ENCODE results near the gene ARL13B.
"Not testable (repeated sequence)": the region's sequence is repeated elsewhere in the genome, so short reads cannot be mapped to it uniquely, and the experiment has no call there.

Gene ARL13B

GRCh38 chr3:94062513-94063404, 82.8 kb downstream of the ARL13B start, which contains the start of the genes DHFR2 and NSUN3:
TSS of gene DHFR2 (minus strand) at chr3:94062916. CDS start at chr3:94061511, 1,405 bp downstream.
TSS of gene NSUN3 (plus strand) at chr3:94063061. CDS start at chr3:94063127, 66 bp downstream.
- DNase-seq (ENCODE audit: low read depth in 2 of 2): peak; percentile 58 to 65

- DNase-seq (ENCODE audit: low read depth in 2 of 2): no peak
Measured at GRCh38 chr3:94063496-94064119, 83.7 kb downstream of the ARL13B start.

- DNase-seq (ENCODE audit: low read depth in 2 of 2): no peak
Measured at GRCh38 chr3:94064243-94064860, 84.4 kb downstream of the ARL13B start.

- DNase-seq (ENCODE audit: low read depth in 2 of 2): no peak
Measured at GRCh38 chr3:94065122-94065521, 85.2 kb downstream of the ARL13B start.

DNA sequence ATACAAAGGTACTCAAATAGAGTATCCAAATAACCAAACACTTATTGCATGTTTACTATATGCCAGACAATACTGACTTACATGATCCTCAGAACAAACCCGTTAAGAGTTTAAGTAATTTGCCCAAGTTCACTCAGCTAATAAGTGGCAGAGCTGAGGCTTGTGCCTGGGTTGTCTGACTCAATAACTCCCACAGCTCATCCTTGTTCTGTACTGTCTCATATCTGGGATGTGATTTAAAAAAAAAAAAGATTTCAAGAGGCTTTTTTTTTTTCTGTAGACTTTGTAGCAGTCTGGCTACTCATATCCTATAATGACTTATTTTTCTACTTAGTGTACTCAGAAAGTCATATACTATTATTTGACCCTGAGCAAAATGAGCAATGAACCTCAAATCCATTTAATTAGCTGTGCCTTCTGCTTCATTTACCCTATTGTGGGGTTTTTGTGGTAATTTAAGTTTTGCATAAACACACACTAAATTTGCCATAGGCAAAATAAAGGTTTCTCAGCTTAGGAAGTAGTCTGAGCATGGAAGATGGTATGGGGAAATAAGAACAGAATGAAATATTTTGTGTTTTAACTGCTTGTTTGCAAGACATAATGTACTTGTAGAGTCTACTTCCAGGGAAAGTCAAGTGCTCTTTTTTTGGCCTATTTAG, 86.0 kb downstream of the ARL13B start:
- DNase-seq (ENCODE audit: low read depth in 2 of 2): no peak

DNA sequence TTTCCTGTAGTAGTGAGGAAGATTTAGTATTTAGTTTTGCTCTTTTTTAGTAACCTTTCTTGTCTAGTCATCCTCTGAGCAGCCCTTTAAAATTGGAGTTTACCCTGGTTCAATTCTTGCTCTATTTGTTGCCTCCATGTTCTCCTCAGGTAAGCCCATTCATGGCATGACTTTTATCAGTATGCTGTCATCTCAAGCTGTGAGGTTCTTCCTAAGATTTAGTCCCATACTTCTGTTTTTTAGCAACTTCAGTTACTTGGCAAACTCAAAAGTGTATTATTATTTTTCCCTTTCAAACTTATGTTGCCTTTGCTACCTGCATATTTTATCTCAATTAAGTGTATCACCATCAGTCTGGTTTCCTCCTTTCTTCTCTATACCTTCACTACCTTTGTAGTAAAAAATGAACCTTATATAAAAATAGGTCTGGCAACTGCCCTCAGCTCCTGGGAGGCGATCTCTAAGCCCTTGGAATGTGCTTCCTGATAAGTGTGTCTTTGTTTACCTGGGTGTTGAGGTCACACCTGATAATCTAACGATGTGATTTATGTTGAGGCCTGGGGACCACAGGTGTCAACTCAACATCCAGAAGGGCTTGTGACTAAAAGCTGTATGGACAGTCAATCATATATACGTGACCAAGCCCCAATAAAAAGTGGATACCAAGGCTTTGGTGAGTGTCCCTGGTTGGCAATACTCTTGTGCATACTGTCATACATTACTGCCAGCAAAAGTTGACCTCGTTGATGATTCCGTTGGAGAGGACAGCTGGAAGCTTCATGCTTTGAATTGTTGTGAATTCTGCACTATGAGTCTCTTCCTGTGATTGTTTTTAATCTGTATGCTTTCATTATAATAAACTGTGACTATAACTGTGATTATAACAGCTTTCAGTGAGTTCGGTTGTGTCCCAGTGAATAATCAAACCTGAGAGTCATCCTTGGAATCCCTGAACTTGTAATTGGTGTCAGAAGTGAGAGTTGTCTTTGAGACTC, 86.8 kb downstream of the ARL13B start:
- DNase-seq (ENCODE audit: low read depth in 2 of 2): no peak

GRCh38 chr3:94069194-94069813, 89.3 kb downstream of the ARL13B start:
- DNase-seq (ENCODE audit: low read depth in 2 of 2): no peak

DNA sequence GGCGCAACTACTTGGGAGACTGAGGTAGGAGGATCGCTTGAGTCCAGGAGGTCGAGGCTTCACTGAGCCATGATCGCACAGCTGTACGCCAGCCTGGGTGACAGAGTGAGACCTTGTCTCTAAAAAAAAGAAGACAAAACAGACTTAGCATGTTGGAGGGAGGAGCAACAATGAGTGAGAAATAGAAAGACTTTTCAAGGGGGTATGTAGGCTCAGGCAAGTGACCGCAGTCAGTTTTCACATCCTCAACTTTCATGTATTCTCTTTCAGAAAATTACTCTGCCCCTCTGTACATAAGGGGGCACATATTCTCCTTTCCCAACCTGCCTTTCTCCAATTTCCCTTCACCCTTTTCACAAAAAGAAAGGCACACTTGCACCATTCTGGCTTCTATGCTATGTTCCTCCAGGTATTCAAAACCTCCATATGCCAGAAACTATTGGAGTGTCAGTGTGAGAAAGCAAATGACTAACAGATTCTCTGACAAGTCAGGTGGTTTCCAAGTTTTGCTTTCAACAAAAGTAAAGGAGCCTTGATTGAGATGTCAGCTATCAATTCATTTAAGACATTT, 90.5 kb downstream of the ARL13B start:
- DNase-seq (ENCODE audit: low read depth in 2 of 2): no peak

GRCh38 chr3:94071713-94072284, 91.8 kb downstream of the ARL13B start:
- DNase-seq (ENCODE audit: low read depth in 2 of 2): no peak

DNA sequence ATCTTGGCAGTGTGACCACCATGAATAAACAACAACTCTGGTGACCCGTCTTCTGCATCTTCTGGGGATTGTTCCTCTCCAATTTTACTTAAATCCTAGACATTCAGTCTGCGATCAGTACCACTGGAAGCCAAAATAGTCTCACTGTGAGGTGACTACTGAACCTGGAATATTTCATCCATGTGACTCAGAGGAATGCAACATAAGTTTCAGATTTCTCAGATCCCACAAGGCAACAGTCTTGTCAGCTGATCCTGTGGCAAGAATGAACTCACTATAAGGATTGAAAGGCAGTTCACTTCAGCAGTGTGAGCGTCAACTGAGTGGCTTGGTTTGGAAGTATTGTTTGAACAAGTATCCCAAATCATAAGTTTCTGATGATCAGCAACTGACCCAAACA, 96.1 kb downstream of the ARL13B start:
- DNase-seq (ENCODE audit: low read depth in 2 of 2): no peak

DNA sequence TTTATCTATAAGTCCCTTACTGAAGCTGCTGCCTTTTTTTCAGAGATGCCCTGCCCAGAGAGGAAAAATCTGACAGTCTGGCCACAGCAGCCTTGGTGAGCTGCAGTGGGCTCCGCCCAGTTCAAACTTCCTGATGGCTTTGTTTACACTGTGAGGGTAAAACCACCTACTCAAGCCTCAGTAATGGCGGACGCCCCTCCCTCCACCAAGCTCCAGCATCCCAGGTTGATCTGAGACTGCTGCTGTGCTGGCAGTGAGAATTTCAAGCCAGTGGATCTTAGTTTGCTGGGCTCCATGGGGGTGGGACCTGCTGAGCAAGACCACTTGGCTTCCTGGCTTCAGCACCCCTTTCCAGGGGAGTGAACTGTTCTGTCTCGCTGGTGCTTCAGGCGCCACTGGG, 100.6 kb downstream of the ARL13B start:
- not testable (repeated sequence) for DNase-seq (ENCODE audit: low read depth in 2 of 2)

DNA sequence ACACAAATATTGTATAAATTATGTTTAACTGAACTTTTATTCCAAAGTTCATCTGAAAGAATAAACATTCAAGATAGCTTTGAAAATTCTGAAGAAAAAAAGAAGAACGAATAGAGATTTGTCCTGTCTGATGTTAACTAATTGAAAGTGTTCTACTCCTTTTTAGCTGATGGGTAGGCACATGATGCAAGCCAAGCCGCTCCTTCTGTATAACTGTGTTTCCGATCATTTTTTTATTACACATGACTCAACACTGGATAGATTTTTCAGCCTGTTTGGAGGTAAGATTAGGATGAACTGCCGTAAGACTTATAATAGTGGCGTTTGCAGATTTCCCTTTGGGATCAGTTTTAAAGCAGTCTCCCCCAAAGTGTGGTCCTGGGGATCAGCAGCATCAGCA, 101.9 kb downstream of the ARL13B start:
- DNase-seq (ENCODE audit: low read depth in 2 of 2): no peak

GRCh38 chr3:94082391-94082937, 102.5 kb downstream of the ARL13B start:
- DNase-seq (ENCODE audit: low read depth in 2 of 2): no peak

DNA sequence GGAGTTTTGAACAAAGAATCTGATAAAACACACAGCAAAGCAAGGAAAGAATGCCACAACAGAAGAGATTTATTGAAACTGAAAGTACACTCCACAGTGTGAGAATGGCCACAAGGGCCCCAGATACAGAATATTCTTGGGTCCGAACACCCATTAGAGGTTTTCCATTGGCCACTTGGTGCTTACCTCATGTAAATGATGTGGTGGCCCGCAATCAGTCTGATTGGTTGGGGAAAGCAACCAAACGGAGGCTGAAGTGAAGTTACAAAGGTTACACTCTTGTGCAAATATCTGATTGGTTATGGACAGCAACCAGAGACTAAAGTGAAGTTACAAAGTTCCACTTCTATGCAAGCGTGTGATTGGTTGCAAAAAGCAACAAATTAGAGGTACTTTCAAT, 103.3 kb downstream of the ARL13B start:
- DNase-seq (ENCODE audit: low read depth in 2 of 2): no peak

- DNase-seq (ENCODE audit: low read depth in 2 of 2): no peak
Measured at GRCh38 chr3:94089126-94089525, 109.2 kb downstream of the ARL13B start.

- DNase-seq (ENCODE audit: low read depth in 2 of 2): no peak
Measured at GRCh38 chr3:94092086-94092485, 112.1 kb downstream of the ARL13B start.

GRCh38 chr3:94093151-94093550, 113.2 kb downstream of the ARL13B start:
- no peak for DNase-seq (ENCODE audit: low read depth in 2 of 2)

DNA sequence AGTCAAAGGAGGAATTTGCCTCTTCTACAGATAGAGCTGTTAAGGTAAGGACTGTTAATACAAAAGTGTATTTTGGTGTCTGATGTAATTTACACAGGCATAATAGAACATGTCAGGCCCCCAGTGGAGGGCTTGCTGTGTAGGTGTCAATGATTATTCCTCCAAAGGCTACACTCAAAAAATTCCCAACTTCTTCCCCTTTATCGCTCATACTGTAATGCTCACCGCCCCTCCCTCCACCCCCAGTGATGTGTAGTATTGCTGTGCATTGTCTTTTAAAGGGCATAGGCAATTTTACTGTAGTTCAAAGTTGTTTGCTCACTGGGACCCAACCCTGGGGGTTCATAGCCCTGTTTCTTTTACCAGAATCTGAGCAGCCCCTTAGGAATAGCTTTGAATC, 115.2 kb downstream of the ARL13B start:
- DNase-seq (ENCODE audit: low read depth in 2 of 2): no peak

GRCh38 chr3:94098452-94098851, 118.5 kb downstream of the ARL13B start:
- no peak for DNase-seq (ENCODE audit: low read depth in 2 of 2)

All from stimulated activated CD8-positive, alpha-beta memory T cell treated with anti-CD3 and anti-CD28 coated beads, Interleukin-2, amount 100 ng/mL, for 1 hour (primary cell).